ENCODE data around the gene HSF4.
A peak's percentile ranks its signal among the peaks of the same experiment; 100 is the strongest.

Gene HSF4

DNA sequence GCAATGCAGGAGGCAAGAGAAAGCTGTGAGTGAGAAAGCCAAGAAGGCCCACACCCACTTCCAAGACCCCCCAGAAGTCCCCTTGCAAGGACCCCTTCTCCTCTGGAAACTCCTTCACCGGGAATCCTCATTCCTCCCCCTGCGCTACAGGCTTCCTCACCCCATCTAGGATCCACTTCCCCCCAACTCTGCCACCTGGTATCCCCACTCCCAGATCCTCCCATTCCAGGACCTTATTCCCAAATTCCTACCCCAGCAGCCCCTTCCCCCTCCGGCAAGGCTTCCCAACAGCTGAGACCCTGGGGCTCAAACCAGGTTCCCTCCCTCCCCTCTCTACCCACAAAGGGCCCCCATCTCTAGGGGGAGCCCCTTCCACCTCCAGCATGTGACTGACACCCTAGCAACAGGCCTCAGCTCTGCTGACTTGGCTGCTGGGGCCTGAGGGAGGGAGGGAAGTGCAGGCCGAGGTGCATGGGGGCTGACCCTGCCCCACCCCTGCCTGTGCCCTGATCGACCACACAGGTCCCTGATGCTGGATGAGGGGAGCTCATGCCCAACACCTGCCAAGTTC, 2.1 kb downstream of the HSF4 start:
- Histone ChIP-seq H3K9me3 (ENCODE audit: control insufficient read depth, insufficient read depth, low read length) (no peaks in the 10 kb centered on the region), H3K27ac (ENCODE audit: low read length) (no peak overlapping the region), H3K4me1 (ENCODE audit: control insufficient read depth, insufficient read depth, low read length) (peaks cover 13% of the 10 kb centered on the region), H3K4me3 (ENCODE audit: low read length) (no peak overlapping the region), H3K36me3 (ENCODE audit: control insufficient read depth, insufficient read depth, low read length) (no peaks in the 10 kb centered on the region; the same call in 1 of the 2 replicates), H3K27me3 (ENCODE audit: control insufficient read depth, insufficient read depth, low read length) (peaks cover 84% of the 10 kb centered on the region)
- WGBS (ENCODE audit: insufficient coverage, insufficient read length): no CpG with 5 or more reads among the region's 5 CpGs
- DNase-seq (ENCODE audit: low read depth, low spot score): no peak

DNA sequence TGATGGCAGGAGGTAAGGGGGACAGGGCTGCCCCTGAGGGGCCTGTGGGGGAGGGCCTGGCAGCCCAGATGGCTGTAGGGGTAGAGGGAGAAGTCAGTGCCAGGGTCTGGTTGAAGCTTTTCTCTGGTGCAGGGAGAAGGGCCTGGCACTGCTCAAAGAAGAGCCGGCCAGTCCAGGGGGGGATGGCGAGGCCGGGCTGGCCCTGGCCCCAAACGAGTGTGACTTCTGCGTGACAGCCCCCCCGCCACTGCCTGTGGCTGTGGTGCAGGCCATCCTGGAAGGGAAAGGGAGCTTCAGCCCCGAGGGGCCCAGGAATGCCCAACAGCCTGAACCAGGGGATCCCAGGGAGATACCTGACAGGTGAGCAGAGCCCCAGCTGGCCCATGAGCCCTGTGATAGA, 3.0 kb downstream of the HSF4 start:
- WGBS (ENCODE audit: insufficient coverage, insufficient read length): no CpG with 5 or more reads among the region's 7 CpGs
- Histone ChIP-seq H3K4me1 (ENCODE audit: control insufficient read depth, insufficient read depth, low read length) (peaks cover 13% of the 10 kb centered on the region), H3K27ac (ENCODE audit: low read length) (no peak overlapping the region), H3K27me3 (ENCODE audit: control insufficient read depth, insufficient read depth, low read length) (peaks cover 82% of the 10 kb centered on the region), H3K4me3 (ENCODE audit: low read length) (no peak overlapping the region), H3K36me3 (ENCODE audit: control insufficient read depth, insufficient read depth, low read length) (no peaks in the 10 kb centered on the region; the same call in 1 of the 2 replicates), H3K9me3 (ENCODE audit: control insufficient read depth, insufficient read depth, low read length) (no peaks in the 10 kb centered on the region)
- DNase-seq (ENCODE audit: low read depth, low spot score): no peak

- Histone ChIP-seq H3K27ac (ENCODE audit: low read length) (no peak overlapping the region), H3K9me3 (ENCODE audit: control insufficient read depth, insufficient read depth, low read length) (no peaks in the 10 kb centered on the region), H3K36me3 (ENCODE audit: control insufficient read depth, insufficient read depth, low read length) (no peaks in the 10 kb centered on the region; the same call in 1 of the 2 replicates), H3K4me3 (ENCODE audit: low read length) (peak overlapping the region; percentile 9; the same call in 1 of the 2 replicates), H3K4me1 (ENCODE audit: control insufficient read depth, insufficient read depth, low read length) (peaks cover 9% of the 10 kb centered on the region), H3K27me3 (ENCODE audit: control insufficient read depth, insufficient read depth, low read length) (peaks cover 79% of the 10 kb centered on the region)
- WGBS (ENCODE audit: insufficient coverage, insufficient read length): no CpG with 5 or more reads among the region's 9 CpGs
- DNase-seq (ENCODE audit: low read depth, low spot score): no peak
These were observed 4.5 kb downstream of the HSF4 start for GRCh38 chr16:67169011-67169451.

GRCh38 chr16:67169642-67170167, 5.2 kb downstream of the HSF4 start:
- H3K4me3 ChIP-seq (ENCODE audit: low read length): peak overlapping the region; percentile 45; the same call in 1 of the 2 replicates
- peaks cover 77% of the 10 kb centered on the region for H3K27me3 ChIP-seq (ENCODE audit: control insufficient read depth, insufficient read depth, low read length)
- H3K4me1 ChIP-seq (ENCODE audit: control insufficient read depth, insufficient read depth, low read length): peaks cover 7% of the 10 kb centered on the region
- no peak overlapping the region for H3K27ac ChIP-seq (ENCODE audit: low read length)
- no peaks in the 10 kb centered on the region for H3K9me3 ChIP-seq (ENCODE audit: control insufficient read depth, insufficient read depth, low read length)
- no CpG with 5 or more reads among the region's 24 CpGs for WGBS (ENCODE audit: insufficient coverage, insufficient read length)
- H3K36me3 ChIP-seq (ENCODE audit: control insufficient read depth, insufficient read depth, low read length): no peaks in the 10 kb centered on the region; the same call in 1 of the 2 replicates
- DNase-seq (ENCODE audit: low read depth, low spot score): no peak

DNA sequence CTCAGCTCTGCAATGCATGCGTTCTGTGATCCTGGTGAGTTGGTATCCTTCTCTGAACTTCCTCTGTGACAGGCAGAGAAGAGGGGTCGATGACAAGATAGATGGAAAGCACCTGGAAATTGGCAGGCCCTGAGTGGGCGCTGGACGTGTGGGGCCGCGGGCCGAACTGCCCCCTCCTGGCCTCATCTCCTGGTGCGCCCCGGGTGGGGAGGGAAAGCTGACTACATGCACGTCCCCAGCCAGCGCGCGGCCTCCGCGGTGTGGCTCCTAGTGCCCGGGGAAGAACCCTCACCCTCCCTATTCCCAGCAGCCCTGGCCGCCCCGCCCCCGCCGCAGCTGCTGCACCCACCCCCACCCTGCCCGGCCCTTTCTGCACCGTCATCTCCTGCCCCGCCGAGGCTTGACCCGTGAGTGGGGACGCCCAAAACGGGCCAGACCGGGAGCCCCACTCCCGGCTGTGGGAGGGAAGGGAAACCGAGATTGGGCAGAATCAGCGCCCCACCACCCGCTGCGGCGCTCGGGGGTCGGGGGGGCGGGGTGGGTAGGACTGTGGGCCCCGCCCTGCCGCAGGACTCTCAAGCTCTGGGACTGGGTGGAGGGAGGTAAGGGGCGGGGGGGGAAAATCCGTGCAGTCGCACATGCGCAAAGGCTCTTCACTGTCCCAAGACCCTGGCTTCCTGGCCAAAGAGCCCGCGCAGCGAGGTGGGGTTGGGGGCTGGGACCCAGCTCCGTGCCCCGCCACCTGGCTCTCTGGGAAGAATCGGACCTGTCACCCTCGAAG, 5.8 kb downstream of the HSF4 start, which contains the start of gene NOL3:
NOL3 (plus strand) TSS at position 371 of the 781 bp plus-strand sequence.
- H3K4me1 ChIP-seq (ENCODE audit: control insufficient read depth, insufficient read depth, low read length): peaks cover 7% of the 10 kb centered on the region
- no peak for DNase-seq (ENCODE audit: low read depth, low spot score)
- WGBS (ENCODE audit: insufficient coverage, insufficient read length): no CpG with 5 or more reads among the region's 50 CpGs
- H3K4me3 ChIP-seq (ENCODE audit: low read length): peak within 1 kb of the TSS; percentile 45; the same call in 1 of the 2 replicates
- H3K27me3 ChIP-seq (ENCODE audit: control insufficient read depth, insufficient read depth, low read length): peaks cover 77% of the 10 kb centered on the region
- H3K9me3 ChIP-seq (ENCODE audit: control insufficient read depth, insufficient read depth, low read length): no peaks in the 10 kb centered on the region
- H3K27ac ChIP-seq (ENCODE audit: low read length): no peak within 1 kb of the TSS
- no peaks in the 10 kb centered on the region for H3K36me3 ChIP-seq (ENCODE audit: control insufficient read depth, insufficient read depth, low read length)

GRCh38 chr16:67170949-67171649, 6.6 kb downstream of the HSF4 start:
- Histone ChIP-seq H3K36me3 (ENCODE audit: control insufficient read depth, insufficient read depth, low read length) (no peaks in the 10 kb centered on the region), H3K4me1 (ENCODE audit: control insufficient read depth, insufficient read depth, low read length) (peaks cover 4% of the 10 kb centered on the region; the same call in 1 of the 2 replicates), H3K4me3 (ENCODE audit: low read length) (peak overlapping the region; percentile 45; the same call in 1 of the 2 replicates), H3K27ac (ENCODE audit: low read length) (no peak overlapping the region), H3K9me3 (ENCODE audit: control insufficient read depth, insufficient read depth, low read length) (no peaks in the 10 kb centered on the region), H3K27me3 (ENCODE audit: control insufficient read depth, insufficient read depth, low read length) (peaks cover 75% of the 10 kb centered on the region)
- DNase-seq (ENCODE audit: low read depth, low spot score): no peak
- whole genome bisulfite sequencing (ENCODE audit: insufficient coverage, insufficient read length): no CpG with 5 or more reads among the region's 14 CpGs

GRCh38 chr16:67173323-67173722, 8.8 kb downstream of the HSF4 start:
- H3K27ac ChIP-seq (ENCODE audit: low read length): no peak overlapping the region
- H3K4me3 ChIP-seq (ENCODE audit: low read length): no peak overlapping the region
- no CpG with 5 or more reads among the region's 1 CpG for WGBS (ENCODE audit: insufficient coverage, insufficient read length)
- no peaks in the 10 kb centered on the region for H3K9me3 ChIP-seq (ENCODE audit: control insufficient read depth, insufficient read depth, low read length)
- H3K4me1 ChIP-seq (ENCODE audit: control insufficient read depth, insufficient read depth, low read length): peaks cover 2% of the 10 kb centered on the region; the same call in 1 of the 2 replicates
- DNase-seq (ENCODE audit: low read depth, low spot score): no peak
- H3K27me3 ChIP-seq (ENCODE audit: control insufficient read depth, insufficient read depth, low read length): peaks cover 63% of the 10 kb centered on the region
- no peaks in the 10 kb centered on the region for H3K36me3 ChIP-seq (ENCODE audit: control insufficient read depth, insufficient read depth, low read length)

DNA sequence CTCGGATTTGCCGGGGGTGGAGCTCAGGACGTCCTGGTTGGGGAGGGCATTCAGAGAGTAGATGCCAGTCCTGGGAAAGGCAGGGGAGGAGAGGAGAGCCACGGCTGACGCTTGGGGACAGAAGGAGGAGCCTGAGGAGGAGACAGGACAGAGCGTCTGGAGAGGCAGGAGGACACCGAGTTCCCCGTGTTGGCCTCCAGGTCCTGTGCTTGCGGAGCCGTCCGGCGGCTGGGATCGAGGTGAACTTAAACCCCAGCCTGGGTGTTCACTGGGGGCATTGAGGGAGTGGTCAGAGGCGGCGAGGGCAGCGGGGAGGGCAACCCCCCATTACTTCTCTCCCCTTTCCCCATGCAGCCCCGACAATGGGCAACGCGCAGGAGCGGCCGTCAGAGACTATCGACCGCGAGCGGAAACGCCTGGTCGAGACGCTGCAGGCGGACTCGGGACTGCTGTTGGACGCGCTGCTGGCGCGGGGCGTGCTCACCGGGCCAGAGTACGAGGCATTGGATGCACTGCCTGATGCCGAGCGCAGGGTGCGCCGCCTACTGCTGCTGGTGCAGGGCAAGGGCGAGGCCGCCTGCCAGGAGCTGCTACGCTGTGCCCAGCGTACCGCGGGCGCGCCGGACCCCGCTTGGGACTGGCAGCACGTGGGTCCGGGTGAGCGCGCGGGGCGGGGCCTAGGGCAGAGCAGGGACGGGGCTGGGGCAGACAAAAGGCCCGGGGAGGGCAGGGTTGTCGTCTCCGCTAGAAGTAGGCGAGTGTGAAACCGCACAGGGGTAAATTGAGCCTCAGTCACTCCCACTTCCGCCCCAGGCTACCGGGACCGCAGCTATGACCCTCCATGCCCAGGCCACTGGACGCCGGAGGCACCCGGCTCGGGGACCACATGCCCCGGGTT, 9.5 kb downstream of the HSF4 start:
- H3K27ac ChIP-seq (ENCODE audit: low read length): no peak overlapping the region
- H3K4me1 ChIP-seq (ENCODE audit: control insufficient read depth, insufficient read depth, low read length): peaks cover 2% of the 10 kb centered on the region; the same call in 1 of the 2 replicates
- WGBS (ENCODE audit: insufficient coverage, insufficient read length): no CpG with 5 or more reads among the region's 71 CpGs
- H3K27me3 ChIP-seq (ENCODE audit: control insufficient read depth, insufficient read depth, low read length): peaks cover 56% of the 10 kb centered on the region
- no peak for DNase-seq (ENCODE audit: low read depth, low spot score)
- H3K9me3 ChIP-seq (ENCODE audit: control insufficient read depth, insufficient read depth, low read length): no peaks in the 10 kb centered on the region
- H3K4me3 ChIP-seq (ENCODE audit: low read length): peak overlapping the region; percentile 22; the same call in 1 of the 2 replicates
- no peaks in the 10 kb centered on the region for H3K36me3 ChIP-seq (ENCODE audit: control insufficient read depth, insufficient read depth, low read length)

DNA sequence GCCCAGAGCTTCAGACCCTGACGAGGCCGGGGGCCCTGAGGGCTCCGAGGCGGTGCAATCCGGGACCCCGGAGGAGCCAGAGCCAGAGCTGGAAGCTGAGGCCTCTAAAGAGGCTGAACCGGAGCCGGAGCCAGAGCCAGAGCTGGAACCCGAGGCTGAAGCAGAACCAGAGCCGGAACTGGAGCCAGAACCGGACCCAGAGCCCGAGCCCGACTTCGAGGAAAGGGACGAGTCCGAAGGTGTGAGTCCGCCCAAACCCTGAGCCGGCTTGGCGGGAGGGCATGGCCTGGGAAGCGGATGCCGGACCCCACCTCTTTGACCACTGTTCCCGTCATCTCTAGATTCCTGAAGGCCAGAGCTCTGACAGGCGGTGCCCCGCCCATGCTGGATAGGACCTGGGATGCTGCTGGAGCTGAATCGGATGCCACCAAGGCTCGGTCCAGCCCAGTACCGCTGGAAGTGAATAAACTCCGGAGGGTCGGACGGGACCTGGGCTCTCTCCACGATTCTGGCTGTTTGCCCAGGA, 10.2 kb downstream of the HSF4 start:
- no peak overlapping the region for H3K27ac ChIP-seq (ENCODE audit: low read length)
- no peak for DNase-seq (ENCODE audit: low read depth, low spot score)
- peaks cover 2% of the 10 kb centered on the region; the same call in 1 of the 2 replicates for H3K4me1 ChIP-seq (ENCODE audit: control insufficient read depth, insufficient read depth, low read length)
- H3K27me3 ChIP-seq (ENCODE audit: control insufficient read depth, insufficient read depth, low read length): peaks cover 52% of the 10 kb centered on the region
- no peak overlapping the region; the same call in 1 of the 2 replicates for H3K4me3 ChIP-seq (ENCODE audit: low read length)
- no peaks in the 10 kb centered on the region for H3K36me3 ChIP-seq (ENCODE audit: control insufficient read depth, insufficient read depth, low read length)
- no CpG with 5 or more reads among the region's 31 CpGs for WGBS (ENCODE audit: insufficient coverage, insufficient read length)
- H3K9me3 ChIP-seq (ENCODE audit: control insufficient read depth, insufficient read depth, low read length): no peaks in the 10 kb centered on the region
